ENCODE data around the gene PTBP2. TPM values are rescaled to one million over a fixed set of nuclear protein-coding genes. Genes with fewer than 3 reads are reported as not detected.
"Not testable (repeated sequence)": the region's sequence is repeated elsewhere in the genome, so short reads cannot be mapped to it uniquely, and the experiment has no call there.

The PTBP2 gene
- total RNA-seq, 1 donor from 2014 or later: 26.1 TPM

GRCh38 chr1:96748078-96748477 is 26.5 kb downstream of the PTBP2 start:
- Mint-ChIP-seq H3K36me3 (ENCODE audit: unreplicated experiment) (peaks cover 34% of the 10 kb centered on the region), H3K4me1 (ENCODE audit: unreplicated experiment) (peaks cover 31% of the 10 kb centered on the region), H3K9me3 (ENCODE audit: unreplicated experiment) (no peaks in the 10 kb centered on the region), H3K27ac (ENCODE audit: unreplicated experiment) (no peak overlapping the region), H3K27me3 (ENCODE audit: unreplicated experiment) (no peaks in the 10 kb centered on the region), H3K4me3 (ENCODE audit: unreplicated experiment) (no peak overlapping the region)
- no peak for DNase-seq (ENCODE audit: extremely low spot score, unreplicated experiment)
- TF ChIP-seq CTCF (IDR thresholded peaks at IDR 0.05): no peak

- Mint-ChIP-seq H3K9me3 (ENCODE audit: unreplicated experiment) (no peaks in the 10 kb centered on the region), H3K36me3 (ENCODE audit: unreplicated experiment) (peaks cover 43% of the 10 kb centered on the region), H3K27me3 (ENCODE audit: unreplicated experiment) (no peaks in the 10 kb centered on the region), H3K4me1 (ENCODE audit: unreplicated experiment) (peaks cover 27% of the 10 kb centered on the region), H3K27ac (ENCODE audit: unreplicated experiment) (no peak overlapping the region), H3K4me3 (ENCODE audit: unreplicated experiment) (no peak overlapping the region)
- DNase-seq (ENCODE audit: extremely low spot score, unreplicated experiment): no peak
- no peak for TF ChIP-seq CTCF (IDR thresholded peaks at IDR 0.05)
Measured at GRCh38 chr1:96749618-96750017, 28.0 kb downstream of the PTBP2 start.

GRCh38 chr1:96752394-96752793 is 30.8 kb downstream of the PTBP2 start:
- no peaks in the 10 kb centered on the region for H3K27me3 Mint-ChIP-seq (ENCODE audit: unreplicated experiment)
- no peak for DNase-seq (ENCODE audit: extremely low spot score, unreplicated experiment)
- H3K27ac Mint-ChIP-seq (ENCODE audit: unreplicated experiment): no peak overlapping the region
- H3K9me3 Mint-ChIP-seq (ENCODE audit: unreplicated experiment): peaks cover 8% of the 10 kb centered on the region
- H3K36me3 Mint-ChIP-seq (ENCODE audit: unreplicated experiment): peaks cover 62% of the 10 kb centered on the region
- no peak overlapping the region for H3K4me3 Mint-ChIP-seq (ENCODE audit: unreplicated experiment)
- H3K4me1 Mint-ChIP-seq (ENCODE audit: unreplicated experiment): peaks cover 24% of the 10 kb centered on the region
- no peak for TF ChIP-seq CTCF (IDR thresholded peaks at IDR 0.05)

- no peak overlapping the region for H3K4me3 Mint-ChIP-seq (ENCODE audit: unreplicated experiment)
- peaks cover 22% of the 10 kb centered on the region for H3K9me3 Mint-ChIP-seq (ENCODE audit: unreplicated experiment)
- peak; percentile 29 for TF ChIP-seq CTCF (IDR thresholded peaks at IDR 0.05)
- H3K27ac Mint-ChIP-seq (ENCODE audit: unreplicated experiment): no peak overlapping the region
- peaks cover 81% of the 10 kb centered on the region for H3K36me3 Mint-ChIP-seq (ENCODE audit: unreplicated experiment)
- DNase-seq (ENCODE audit: extremely low spot score, unreplicated experiment): no peak
- no peaks in the 10 kb centered on the region for H3K27me3 Mint-ChIP-seq (ENCODE audit: unreplicated experiment)
- H3K4me1 Mint-ChIP-seq (ENCODE audit: unreplicated experiment): no peaks in the 10 kb centered on the region
Measured at GRCh38 chr1:96756789-96757188, 35.2 kb downstream of the PTBP2 start.

- H3K27ac Mint-ChIP-seq (ENCODE audit: unreplicated experiment); DNase-seq (ENCODE audit: extremely low spot score, unreplicated experiment); H3K27me3 Mint-ChIP-seq (ENCODE audit: unreplicated experiment); H3K4me3 Mint-ChIP-seq (ENCODE audit: unreplicated experiment): not testable (repeated sequence)
- Mint-ChIP-seq H3K9me3 (ENCODE audit: unreplicated experiment) (peaks cover 14% of the 10 kb centered on the region), H3K36me3 (ENCODE audit: unreplicated experiment) (peaks cover 38% of the 10 kb centered on the region), H3K4me1 (ENCODE audit: unreplicated experiment) (peaks cover 16% of the 10 kb centered on the region)
Measured at GRCh38 chr1:96762586-96762985, 41.0 kb downstream of the PTBP2 start.

GRCh38 chr1:96763514-96763913 is 41.9 kb downstream of the PTBP2 start:
- no peak for TF ChIP-seq CTCF (IDR thresholded peaks at IDR 0.05)
- peaks cover 16% of the 10 kb centered on the region for H3K4me1 Mint-ChIP-seq (ENCODE audit: unreplicated experiment)
- H3K27me3 Mint-ChIP-seq (ENCODE audit: unreplicated experiment): no peaks in the 10 kb centered on the region
- H3K36me3 Mint-ChIP-seq (ENCODE audit: unreplicated experiment): peaks cover 34% of the 10 kb centered on the region
- no peak overlapping the region for H3K4me3 Mint-ChIP-seq (ENCODE audit: unreplicated experiment)
- no peak for DNase-seq (ENCODE audit: extremely low spot score, unreplicated experiment)
- H3K9me3 Mint-ChIP-seq (ENCODE audit: unreplicated experiment): peaks cover 14% of the 10 kb centered on the region
- H3K27ac Mint-ChIP-seq (ENCODE audit: unreplicated experiment): no peak overlapping the region
